ENCODE results near the gene TMEM131L. TPM values are rescaled to one million over a fixed set of nuclear protein-coding genes. Genes with fewer than 3 reads are reported as not detected.
"Not testable (repeated sequence)": the region's sequence is repeated elsewhere in the genome, so short reads cannot be mapped to it uniquely, and the experiment has no call there.

Gene TMEM131L
- total RNA-seq, 1 donor from 2014 or later, result 11.7 TPM

DNA sequence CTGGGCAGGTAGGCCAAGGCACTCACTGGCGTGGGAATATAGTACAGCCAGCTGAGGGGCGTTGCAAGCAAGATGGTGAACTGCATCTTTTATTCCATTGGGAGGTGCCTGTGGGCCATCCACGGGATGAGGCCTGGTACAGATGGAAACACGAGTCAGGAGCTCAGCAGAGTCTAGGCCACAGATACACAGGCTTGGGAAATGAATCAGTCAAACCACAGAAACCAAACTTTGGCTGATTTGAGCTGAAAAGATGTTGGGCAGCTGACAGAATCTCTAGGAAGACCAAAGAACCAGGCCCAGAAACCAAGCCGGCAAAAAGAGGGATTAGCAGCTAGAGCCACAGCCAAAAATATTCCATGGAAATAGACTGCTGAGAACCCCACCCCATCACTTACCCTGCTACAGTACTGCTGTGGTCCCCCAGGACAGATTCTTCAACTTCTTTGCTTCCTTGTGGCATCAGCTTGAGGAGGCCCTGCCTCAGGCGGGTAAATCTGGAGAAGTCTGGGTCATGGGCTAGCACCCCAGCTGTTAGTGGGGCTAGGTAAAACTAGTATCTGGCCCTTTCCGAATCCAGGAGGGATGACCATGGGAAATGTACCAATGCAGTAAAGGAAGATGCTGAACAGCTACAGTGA, 75.4 kb downstream of the TMEM131L start:
- DNase-seq (ENCODE audit: low read depth in 2 of 2), result peak in 1 of 2 donors; percentile 47

GRCh38 chr4:153542131-153542530, 76.0 kb downstream of the TMEM131L start:
- no peak for DNase-seq (ENCODE audit: low read depth in 2 of 2)

- no peak for DNase-seq (ENCODE audit: low read depth in 2 of 2)
Observed at GRCh38 chr4:153542834-153543233, 76.7 kb downstream of the TMEM131L start.

DNA sequence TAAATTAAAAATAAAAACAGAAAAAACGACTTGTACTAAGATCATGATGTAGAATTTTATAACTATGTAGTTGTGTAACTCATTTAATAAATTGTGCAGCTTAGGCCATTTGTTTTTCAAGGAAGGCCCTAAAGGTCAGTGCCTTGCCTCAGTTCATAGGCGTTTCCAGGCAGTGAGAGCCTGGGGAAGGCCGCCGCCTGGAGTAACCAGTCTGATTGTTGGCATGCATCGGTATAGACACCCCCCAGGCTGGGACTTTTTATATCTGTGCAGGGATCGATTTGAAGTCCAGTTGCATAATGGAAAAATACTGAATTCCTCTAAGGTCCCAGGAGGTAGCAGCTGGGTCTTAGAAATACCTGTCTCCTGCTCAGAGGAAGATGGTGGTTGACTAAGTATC, 77.2 kb downstream of the TMEM131L start:
- no peak for DNase-seq (ENCODE audit: low read depth in 2 of 2)

DNA sequence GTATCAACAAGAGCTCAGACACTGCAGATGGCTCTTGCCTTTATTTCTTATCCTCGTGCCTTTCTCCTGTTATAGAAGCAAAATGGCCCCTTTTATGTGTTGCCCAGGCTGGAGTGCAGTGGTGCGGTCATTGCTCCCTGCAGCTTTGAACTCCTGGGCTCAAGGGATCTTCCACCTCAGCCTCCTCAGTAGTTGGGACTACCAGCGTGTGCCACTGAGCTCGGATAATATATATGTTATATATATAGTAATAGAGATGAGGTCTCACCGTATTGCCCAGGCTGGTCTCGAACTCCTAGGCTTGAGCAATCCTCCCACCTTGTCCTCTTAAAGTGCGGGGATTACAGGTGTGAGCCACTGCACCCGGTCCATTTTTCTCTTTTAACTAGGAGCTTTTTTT, 79.7 kb downstream of the TMEM131L start:
- DNase-seq (ENCODE audit: low read depth in 2 of 2), result no peak

DNA sequence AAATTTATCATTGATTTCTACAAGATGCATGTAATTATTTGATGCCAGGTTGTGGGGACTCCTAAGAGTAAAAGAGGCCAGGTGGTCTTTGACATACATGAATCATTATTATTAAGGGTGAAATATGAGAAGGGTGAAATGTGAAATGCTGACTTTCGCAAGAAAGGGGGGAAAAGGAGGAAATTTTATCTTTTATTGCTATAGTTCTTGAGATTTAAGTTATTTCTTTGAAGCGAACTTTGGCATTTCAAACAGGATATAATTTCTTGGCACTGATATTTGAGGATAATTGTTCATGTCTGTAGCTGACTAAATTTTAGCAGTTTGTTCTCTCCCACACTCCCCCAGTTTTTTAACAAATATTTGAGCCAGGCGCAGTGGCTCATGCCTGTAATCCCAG, 80.1 kb downstream of the TMEM131L start:
- no peak for DNase-seq (ENCODE audit: low read depth in 2 of 2)

- DNase-seq (ENCODE audit: low read depth in 2 of 2), result no peak
Observed at GRCh38 chr4:153547520-153547919, 81.4 kb downstream of the TMEM131L start.

DNA sequence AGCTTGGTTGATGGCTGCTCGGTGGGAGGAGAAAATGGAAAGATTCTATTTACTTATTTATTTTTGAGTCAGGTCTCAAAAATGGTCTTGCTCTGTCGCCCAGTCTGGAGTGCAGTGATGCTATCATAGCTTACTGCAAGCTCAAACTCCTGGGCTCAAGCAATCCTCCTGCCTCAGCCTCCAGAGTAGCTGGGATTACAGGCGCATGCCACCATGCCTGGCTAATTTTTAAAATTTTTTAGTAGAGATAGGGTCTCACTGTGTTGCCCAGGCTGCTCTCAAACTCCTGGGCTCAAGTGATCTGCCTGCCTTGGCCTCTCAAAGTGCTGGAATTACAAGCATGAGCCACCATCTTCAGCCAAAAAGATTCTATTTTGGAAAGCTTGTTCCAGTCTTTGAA, 82.7 kb downstream of the TMEM131L start:
- DNase-seq (ENCODE audit: low read depth in 2 of 2), result not testable (repeated sequence)

DNA sequence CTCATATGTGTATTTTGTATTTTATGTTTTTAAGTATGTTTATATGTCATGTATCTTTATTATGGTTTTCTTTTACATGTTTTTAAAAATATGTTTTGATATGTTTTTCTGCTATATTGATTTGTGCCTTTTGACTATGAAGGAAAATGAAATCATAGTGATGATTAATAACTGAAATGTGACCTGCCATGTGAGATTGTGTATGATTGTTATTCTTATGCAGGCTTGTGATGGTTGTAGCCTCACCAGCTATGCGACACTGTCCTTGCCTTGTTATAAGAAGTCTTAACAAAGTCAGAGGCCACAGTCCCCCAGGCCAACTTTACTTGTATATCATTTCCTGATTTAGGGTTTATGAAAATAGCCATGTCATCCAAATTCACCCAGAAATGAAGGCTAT, 83.2 kb downstream of the TMEM131L start:
- peak in 1 of 2 donors; percentile 8 for DNase-seq (ENCODE audit: low read depth in 2 of 2)

DNA sequence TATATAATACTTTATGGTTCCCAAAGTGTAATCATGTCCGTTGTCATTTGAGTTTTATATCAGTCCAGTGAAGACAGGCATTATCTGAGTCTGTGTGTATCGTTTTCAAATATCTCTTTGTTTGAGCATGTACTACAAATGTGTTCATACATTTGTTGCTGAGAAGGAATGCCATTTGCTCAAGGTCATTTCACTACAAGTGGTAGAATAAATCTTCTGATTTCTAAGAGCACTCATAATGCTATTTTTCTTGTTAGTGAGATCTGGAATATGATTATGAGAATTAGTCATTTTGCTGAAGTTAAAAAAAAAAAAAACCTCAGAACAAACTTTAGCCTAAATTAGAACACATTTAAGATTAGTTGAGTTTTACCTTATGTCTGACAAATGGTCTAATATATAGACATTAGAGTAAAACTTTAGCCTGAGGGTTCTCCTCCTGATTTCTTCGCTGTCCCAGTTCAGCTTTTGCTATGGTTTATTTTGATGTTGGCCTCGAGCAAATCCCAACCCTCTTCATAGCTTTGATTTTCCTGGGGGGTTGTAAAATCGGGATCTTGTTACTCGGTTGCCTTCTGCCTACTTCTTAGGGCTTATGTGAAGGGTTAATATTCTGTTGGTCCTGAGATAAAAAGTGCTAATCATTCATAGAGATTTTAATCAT, 87.1 kb downstream of the TMEM131L start:
- no peak for DNase-seq (ENCODE audit: low read depth in 2 of 2)

DNA sequence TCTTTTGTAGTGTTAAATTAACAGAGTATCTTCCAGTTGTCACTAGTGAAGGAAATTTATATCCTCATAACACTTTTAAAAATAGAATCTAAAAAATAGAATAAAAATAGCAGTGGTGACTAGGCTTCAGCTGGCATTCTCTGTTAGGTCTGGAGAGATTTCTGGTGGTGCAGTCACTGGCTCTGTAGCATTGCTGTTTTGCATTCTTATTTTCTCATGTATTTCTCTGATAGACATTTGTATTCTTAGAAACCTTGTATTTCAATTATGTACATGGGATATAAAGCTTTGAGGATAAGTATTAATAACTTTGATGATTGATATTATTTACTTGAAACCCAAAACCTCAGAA, 87.6 kb downstream of the TMEM131L start:
- DNase-seq (ENCODE audit: low read depth in 2 of 2), result no peak

GRCh38 chr4:153555730-153556434, 89.7 kb downstream of the TMEM131L start:
- DNase-seq (ENCODE audit: low read depth in 2 of 2), result peak; percentile 72 to 97

DNA sequence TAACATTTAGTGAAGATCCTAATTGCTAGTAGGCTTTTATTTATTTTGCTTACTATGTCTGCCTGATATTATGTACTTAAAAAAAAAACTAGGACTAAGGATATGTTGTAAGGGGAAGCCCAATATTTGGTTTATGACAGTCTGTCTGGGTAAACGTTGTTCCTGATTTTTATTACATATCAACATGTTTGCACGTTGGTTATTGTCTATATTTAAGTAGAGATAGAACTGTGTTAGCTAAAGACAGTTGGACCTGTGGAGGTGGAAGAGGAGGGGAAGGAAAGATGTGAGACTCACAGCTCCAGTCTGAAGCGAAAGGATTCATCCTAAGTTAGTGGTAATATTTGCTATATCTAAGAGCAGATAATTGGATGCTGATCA, 90.3 kb downstream of the TMEM131L start:
- DNase-seq (ENCODE audit: low read depth in 2 of 2), result peak in 1 of 2 donors; percentile 23

DNA sequence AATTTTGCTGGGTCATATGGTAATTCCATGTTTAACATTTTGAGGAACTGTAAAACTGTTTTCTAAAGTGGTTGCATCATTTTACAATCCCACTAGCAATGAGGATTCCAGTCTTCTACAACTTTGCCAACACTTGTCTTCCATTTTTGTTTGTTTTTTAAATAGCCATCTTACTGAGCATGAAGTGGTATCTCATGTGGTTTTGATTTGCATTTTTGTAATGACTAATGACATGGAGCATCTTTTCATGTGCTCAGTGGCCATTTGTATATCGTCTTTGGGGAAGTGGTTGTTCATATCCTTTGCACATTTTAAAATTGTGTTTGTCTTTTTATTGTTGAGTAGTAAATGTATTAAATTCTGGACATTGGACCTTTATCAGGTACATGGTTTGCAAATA, 94.7 kb downstream of the TMEM131L start:
- DNase-seq (ENCODE audit: low read depth in 2 of 2), result no peak

DNA sequence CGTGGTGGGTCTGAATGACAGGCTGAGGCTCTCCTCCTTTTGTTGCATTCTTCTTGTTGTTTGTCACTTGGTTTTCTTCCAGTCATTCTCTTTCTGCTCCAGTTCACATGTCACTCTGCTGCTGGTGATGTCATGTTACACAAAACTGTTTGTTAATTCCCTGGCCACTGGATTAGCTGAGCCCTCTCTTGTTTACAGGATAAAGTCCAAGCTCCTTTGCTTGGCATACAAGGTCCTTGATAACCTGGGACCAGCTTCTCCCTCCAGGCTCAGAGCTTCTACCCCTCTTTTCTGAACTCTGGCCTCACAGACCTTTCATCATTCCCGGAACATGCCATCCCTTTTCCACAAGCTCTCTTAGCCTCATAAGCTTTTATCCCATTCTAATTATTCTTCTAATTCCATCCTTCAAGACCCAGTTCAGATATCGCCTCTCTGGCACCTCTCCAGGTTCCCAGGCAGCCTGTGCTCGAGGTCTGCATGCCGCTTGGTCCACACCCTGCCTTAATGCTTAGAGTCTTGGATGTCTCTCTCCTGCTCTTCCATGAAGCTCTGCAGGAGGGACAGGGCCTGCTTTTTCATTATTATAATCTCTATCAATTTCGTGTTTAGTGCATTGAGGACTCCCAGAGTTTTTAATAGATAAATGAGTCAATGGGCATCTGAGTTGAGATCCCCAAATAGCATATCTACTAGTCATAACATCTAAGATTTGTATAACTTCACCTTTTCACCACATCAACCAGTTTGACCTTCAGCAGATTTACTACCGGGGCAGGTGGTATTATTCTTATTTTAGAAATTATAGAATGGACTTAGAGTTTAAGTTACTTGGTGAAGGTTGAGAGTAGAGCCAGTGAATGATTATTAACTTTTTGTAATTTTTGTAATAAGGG, 98.7 kb downstream of the TMEM131L start:
- DNase-seq (ENCODE audit: low read depth in 2 of 2), result peak in 1 of 2 donors; percentile 4

GRCh38 chr4:153566631-153567150, 100.5 kb downstream of the TMEM131L start:
- DNase-seq (ENCODE audit: low read depth in 2 of 2), result no peak

DNA sequence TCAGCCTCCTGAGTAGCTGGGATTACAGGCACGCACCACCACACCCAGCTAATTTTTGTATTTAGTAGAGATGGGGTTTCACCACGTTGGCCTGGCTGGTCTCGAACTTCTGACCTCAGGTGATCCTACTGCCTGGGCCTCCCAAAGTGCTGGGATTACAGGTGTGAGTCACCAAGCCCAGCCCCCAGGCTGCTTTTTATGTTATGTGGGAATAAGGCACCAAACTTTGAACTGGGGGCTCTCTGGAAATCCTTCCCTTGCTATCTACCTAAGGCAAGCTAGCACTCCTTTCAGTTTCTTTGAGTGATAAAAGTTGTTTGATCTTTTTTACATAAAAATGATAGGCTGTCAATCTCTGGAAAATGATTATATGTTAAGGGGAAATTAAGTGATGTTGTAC, 101.5 kb downstream of the TMEM131L start:
- DNase-seq (ENCODE audit: low read depth in 2 of 2), result not testable (repeated sequence)

DNA sequence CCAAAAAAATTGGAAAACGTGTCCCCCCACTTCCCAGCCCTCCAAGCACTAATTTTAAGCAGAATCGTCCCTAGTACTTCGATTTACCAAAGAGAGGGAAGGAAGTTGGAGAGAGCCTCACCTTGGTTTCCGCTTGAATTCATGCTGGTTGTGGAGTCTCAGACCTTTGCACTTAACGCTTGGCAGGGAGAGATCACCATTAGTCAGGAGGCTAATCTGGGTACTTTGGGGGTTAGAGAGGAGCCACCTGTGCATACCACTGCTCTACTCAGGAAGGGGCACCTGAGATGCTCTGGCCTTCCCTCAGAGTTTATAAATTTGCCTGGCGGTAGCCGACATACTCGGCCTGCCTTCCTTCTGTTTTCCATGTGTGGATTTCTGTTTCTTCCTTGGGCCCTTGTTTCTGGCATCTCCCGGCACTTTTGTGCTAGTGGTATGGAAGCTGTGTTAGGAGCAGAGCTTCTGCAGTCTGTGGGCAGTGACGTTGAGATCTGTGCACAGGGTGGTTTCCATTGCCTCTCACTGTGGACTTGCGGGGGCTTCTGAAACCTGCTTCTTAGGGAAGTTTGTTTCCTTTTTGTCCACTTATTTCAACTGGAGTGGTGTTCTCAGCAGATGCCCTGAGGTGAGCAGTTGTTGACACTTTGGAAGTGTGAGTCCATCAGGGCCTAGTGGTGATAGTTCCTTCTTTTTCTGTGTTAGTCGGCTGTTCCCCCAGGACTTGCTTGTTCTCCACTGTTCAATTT, 104.2 kb downstream of the TMEM131L start:
- no peak for DNase-seq (ENCODE audit: low read depth in 2 of 2)

DNA sequence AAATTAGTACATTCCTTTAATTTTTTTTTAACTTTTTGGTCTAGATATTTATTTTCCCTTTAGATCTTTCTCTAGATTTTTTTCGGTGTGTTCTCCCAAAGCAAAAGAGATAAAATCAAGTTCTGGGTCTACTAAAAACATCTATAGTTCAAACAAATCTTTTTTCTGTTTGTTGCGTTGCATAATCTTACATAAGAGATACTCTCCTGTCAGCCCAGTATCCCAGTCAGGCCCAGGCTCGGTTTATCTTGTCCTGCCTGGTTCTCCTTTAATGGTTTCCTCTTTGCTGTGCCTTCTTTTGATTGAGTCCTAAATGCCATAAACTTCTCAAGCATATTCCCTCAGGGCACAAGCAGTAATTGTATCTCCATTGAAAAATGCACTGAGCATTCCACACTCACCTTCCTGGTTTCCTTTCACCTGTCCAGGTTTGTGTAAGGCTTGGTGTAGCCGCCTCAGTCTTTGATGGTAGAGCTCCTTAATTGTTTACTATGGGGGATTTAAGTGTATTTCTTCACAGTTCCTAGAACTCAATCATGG, 104.9 kb downstream of the TMEM131L start:
- no peak for DNase-seq (ENCODE audit: low read depth in 2 of 2)

GRCh38 chr4:153572609-153573008, 106.4 kb downstream of the TMEM131L start:
- DNase-seq (ENCODE audit: low read depth in 2 of 2), result no peak

- DNase-seq (ENCODE audit: low read depth in 2 of 2), result no peak
Observed at GRCh38 chr4:153573221-153573620, 107.1 kb downstream of the TMEM131L start.

Measured in lung microvascular endothelial cell (primary cell).